Measurements from ENCODE around the gene STXBP4. TPM values are rescaled to one million over a fixed set of nuclear protein-coding genes. Genes with fewer than 3 reads are reported as not detected.

STXBP4 gene
- total and polyA plus RNA-seq, 7 donors: 0.53 to 4.1 (median 2.3) TPM

DNA sequence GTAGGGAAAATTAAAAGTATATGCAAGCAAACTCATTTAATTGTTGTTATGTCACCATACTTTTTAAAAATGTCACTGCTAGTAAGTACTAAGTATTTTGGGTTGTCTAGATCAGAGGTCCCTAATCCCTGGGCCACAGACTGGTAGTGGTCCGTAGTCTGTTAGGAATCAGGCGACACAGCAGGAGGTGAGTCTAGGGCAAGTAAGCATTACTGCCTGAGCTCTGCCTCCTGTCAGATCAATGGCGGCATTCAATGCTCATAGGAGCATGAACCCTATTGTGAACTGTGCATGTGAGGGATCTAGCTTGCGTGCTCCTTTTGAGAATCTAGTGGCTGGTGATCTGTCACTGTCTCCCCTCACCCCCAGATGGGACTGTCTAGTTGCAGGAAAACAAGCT, 21.6 kb downstream of the STXBP4 start:
- no peak for DNase-seq
- Histone ChIP-seq H3K4me3 (no peak overlapping the region), H3K36me3 (ENCODE audit: insufficient read depth in 1 of 2, low read depth in 1 of 2) (peaks cover 0 to 13% of the 10 kb centered on the region in 2 donors), H3K27me3 (ENCODE audit: insufficient read depth in 3 of 3, low read length in 2 of 3) (no peaks in the 10 kb centered on the region), H3K27ac (no peak overlapping the region), H3K4me1 (no peaks in the 10 kb centered on the region), H3K9me3 (no peaks in the 10 kb centered on the region)
- 94 to 99% (median 98%) methylated on average over 4 of the region's 4 CpGs for WGBS, 3 donors
- no peak for ATAC-seq
- intact Hi-C loops (cut with DNase I): loop anchor here (5.0 kb wide), 3 partner anchors 307 to 522 kb away; partner anchors contain the start of gene SMIM36 (in 1 of the 2)
- TF ChIP-seq, protein P1, sequence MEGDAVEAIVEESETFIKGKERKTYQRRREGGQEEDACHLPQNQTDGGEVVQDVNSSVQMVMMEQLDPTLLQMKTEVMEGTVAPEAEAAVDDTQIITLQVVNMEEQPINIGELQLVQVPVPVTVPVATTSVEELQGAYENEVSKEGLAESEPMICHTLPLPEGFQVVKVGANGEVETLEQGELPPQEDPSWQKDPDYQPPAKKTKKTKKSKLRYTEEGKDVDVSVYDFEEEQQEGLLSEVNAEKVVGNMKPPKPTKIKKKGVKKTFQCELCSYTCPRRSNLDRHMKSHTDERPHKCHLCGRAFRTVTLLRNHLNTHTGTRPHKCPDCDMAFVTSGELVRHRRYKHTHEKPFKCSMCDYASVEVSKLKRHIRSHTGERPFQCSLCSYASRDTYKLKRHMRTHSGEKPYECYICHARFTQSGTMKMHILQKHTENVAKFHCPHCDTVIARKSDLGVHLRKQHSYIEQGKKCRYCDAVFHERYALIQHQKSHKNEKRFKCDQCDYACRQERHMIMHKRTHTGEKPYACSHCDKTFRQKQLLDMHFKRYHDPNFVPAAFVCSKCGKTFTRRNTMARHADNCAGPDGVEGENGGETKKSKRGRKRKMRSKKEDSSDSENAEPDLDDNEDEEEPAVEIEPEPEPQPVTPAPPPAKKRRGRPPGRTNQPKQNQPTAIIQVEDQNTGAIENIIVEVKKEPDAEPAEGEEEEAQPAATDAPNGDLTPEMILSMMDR (IDR thresholded peaks at IDR 0.05): no peak

DNA sequence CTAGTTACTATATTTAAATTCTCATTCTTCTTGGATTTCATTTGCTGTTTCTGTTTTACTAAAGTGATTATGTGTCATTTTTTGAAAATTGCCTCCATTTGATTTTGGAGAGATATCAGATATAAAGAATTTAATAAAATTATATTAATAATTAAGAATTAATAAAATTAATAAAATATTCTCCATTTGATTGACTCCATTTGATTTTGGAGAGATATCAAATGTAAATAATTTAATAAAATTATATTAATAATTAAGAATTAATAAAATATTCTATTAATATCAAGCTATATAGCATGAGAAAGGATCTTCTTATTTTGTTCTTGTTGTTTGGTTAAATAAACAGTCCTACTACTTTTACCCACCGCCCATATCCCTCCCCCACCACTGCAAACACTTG, 23.0 kb downstream of the STXBP4 start:
- Histone ChIP-seq H3K9me3 (no peaks in the 10 kb centered on the region), H3K36me3 (ENCODE audit: insufficient read depth in 1 of 2, low read depth in 1 of 2) (peaks cover 0 to 6% of the 10 kb centered on the region in 2 donors), H3K4me3 (no peak overlapping the region), H3K27me3 (ENCODE audit: insufficient read depth in 3 of 3, low read length in 2 of 3) (no peaks in the 10 kb centered on the region), H3K27ac (no peak overlapping the region), H3K4me1 (no peaks in the 10 kb centered on the region)
- intact Hi-C loops (cut with DNase I): loop anchor here (5.0 kb wide), 3 partner anchors 306 to 521 kb away; partner anchors contain the start of gene SMIM36 (in 1 of the 2)
- TF ChIP-seq, protein P1 (IDR thresholded peaks at IDR 0.05): no peak
- DNase-seq (no peak), ATAC-seq (no peak)
- WGBS, 3 donors: 95 to 97% (median 97%) methylated on average over 1 of the region's 1 CpG

GRCh38 chr17:54992797-54993639, 24.5 kb downstream of the STXBP4 start:
- Histone ChIP-seq H3K36me3 (ENCODE audit: insufficient read depth in 1 of 2, low read depth in 1 of 2) (no peaks in the 10 kb centered on the region), H3K27me3 (ENCODE audit: insufficient read depth in 3 of 3, low read length in 2 of 3) (no peaks in the 10 kb centered on the region), H3K27ac (no peak overlapping the region), H3K4me1 (no peaks in the 10 kb centered on the region), H3K4me3 (no peak overlapping the region), H3K9me3 (no peaks in the 10 kb centered on the region)
- ATAC-seq (peak in 3 of 4 donors; percentile 46 to 73 (median 66)), DNase-seq (no peak)
- WGBS, 3 donors: 87 to 89% (median 88%) methylated on average over 8 of the region's 8 CpGs
- TF ChIP-seq, protein P1 (IDR thresholded peaks at IDR 0.05): peak; percentile 72
- intact Hi-C loops (cut with DNase I): loop anchor here (5.0 kb wide), 3 partner anchors 304 to 519 kb away; partner anchors contain the start of gene SMIM36 (in 1 of the 2)

GRCh38 chr17:54996441-54996840, 27.9 kb downstream of the STXBP4 start:
- no peak overlapping the region for H3K27ac ChIP-seq
- no peaks in the 10 kb centered on the region for H3K27me3 ChIP-seq (ENCODE audit: insufficient read depth in 3 of 3, low read length in 2 of 3)
- DNase-seq (no peak), ATAC-seq (no peak)
- peaks cover 0 to 12% of the 10 kb centered on the region in 2 donors for H3K36me3 ChIP-seq (ENCODE audit: insufficient read depth in 1 of 2, low read depth in 1 of 2)
- H3K9me3 ChIP-seq: no peaks in the 10 kb centered on the region
- TF ChIP-seq, protein P1 (IDR thresholded peaks at IDR 0.05): no peak
- intact Hi-C loops (cut with DNase I): no loop called here
- H3K4me1 ChIP-seq: no peaks in the 10 kb centered on the region
- 93 to 96% (median 94%) methylated on average over 1 of the region's 1 CpG for whole genome bisulfite sequencing, 3 donors
- no peak overlapping the region for H3K4me3 ChIP-seq
